ENCODE data around the gene FOXP1. TPM values are rescaled to one million over a fixed set of nuclear protein-coding genes. Genes with fewer than 3 reads are reported as not detected.
A peak's percentile ranks its signal among the peaks of the same experiment; 100 is the strongest.

FOXP1 gene
- polyA plus RNA-seq, 6 donors from 2014 or later, result 441 to 620 (median 523) TPM

GRCh38 chr3:71119171-71119570 is 464.4 kb downstream of the FOXP1 start:
- H3K36me3 Mint-ChIP-seq, result peaks cover 18 to 27% of the 10 kb centered on the region in 2 donors
- peak overlapping the region in 3 of 8 donors; percentile 8 to 18 (median 10) for H3K4me3 Mint-ChIP-seq

GRCh38 chr3:71118436-71118835 is 465.1 kb downstream of the FOXP1 start:
- no peaks in the 10 kb centered on the region for H3K9me3 Mint-ChIP-seq
- no peak overlapping the region for H3K4me3 Mint-ChIP-seq
- H3K4me1 Mint-ChIP-seq, result peaks cover 64 to 85% (median 79%) of the 10 kb centered on the region in 3 donors
- H3K27me3 Mint-ChIP-seq, result no peaks in the 10 kb centered on the region
- peak overlapping the region in 3 of 6 donors; percentile 73 to 92 (median 88) for H3K27ac Mint-ChIP-seq
- no peak for DNase-seq
- H3K36me3 Mint-ChIP-seq, result peaks cover 14 to 26% of the 10 kb centered on the region in 2 donors
- ATAC-seq (ENCODE audit: low read depth in 2 of 2), result peak in 1 of 2 donors; percentile 53

More at GRCh38 chr3:71119171-71119570, 464.4 kb downstream of the FOXP1 start:
- Mint-ChIP-seq H3K4me1 (peaks cover 64 to 85% (median 77%) of the 10 kb centered on the region in 3 donors), H3K9me3 (no peaks in the 10 kb centered on the region), H3K27ac (peak overlapping the region; percentile 46 to 92 (median 80)), H3K27me3 (no peaks in the 10 kb centered on the region)
- ATAC-seq (ENCODE audit: low read depth in 2 of 2), result no peak
- no peak for DNase-seq

- Mint-ChIP-seq H3K4me1 (peaks cover 56 to 79% (median 78%) of the 10 kb centered on the region in 3 donors), H3K27me3 (no peaks in the 10 kb centered on the region), H3K4me3 (peak overlapping the region in 4 of 8 donors; percentile 4 to 69 (median 60)), H3K36me3 (peaks cover 8 to 26% of the 10 kb centered on the region in 2 donors), H3K9me3 (no peaks in the 10 kb centered on the region), H3K27ac (peak overlapping the region; percentile 72 to 92 (median 84))
- DNase-seq (no peak), ATAC-seq (ENCODE audit: low read depth in 2 of 2) (peak; percentile 57 to 60)
Observed at GRCh38 chr3:71117572-71118247, 465.8 kb downstream of the FOXP1 start.

GRCh38 chr3:71114610-71115009 is 468.9 kb downstream of the FOXP1 start:
- Mint-ChIP-seq H3K27me3 (no peaks in the 10 kb centered on the region), H3K27ac (peak overlapping the region in 5 of 6 donors; percentile 2 to 62 (median 40)), H3K9me3 (no peaks in the 10 kb centered on the region), H3K4me1 (peaks cover 46 to 63% (median 56%) of the 10 kb centered on the region in 3 donors), H3K36me3 (peaks cover 24 to 38% of the 10 kb centered on the region in 2 donors), H3K4me3 (no peak overlapping the region)
- DNase-seq (no peak), ATAC-seq (ENCODE audit: low read depth in 2 of 2) (no peak)

GRCh38 chr3:71112576-71112975 is 471.0 kb downstream of the FOXP1 start:
- Mint-ChIP-seq H3K27ac (peak overlapping the region in 5 of 6 donors; percentile 42 to 73 (median 63)), H3K4me1 (peaks cover 39 to 63% (median 54%) of the 10 kb centered on the region in 3 donors), H3K4me3 (no peak overlapping the region), H3K9me3 (no peaks in the 10 kb centered on the region), H3K36me3 (peaks cover 23 to 39% of the 10 kb centered on the region in 2 donors), H3K27me3 (no peaks in the 10 kb centered on the region)
- ATAC-seq (ENCODE audit: low read depth in 2 of 2), result no peak
- DNase-seq, result no peak

- H3K36me3 Mint-ChIP-seq, result peaks cover 23 to 39% of the 10 kb centered on the region in 2 donors
- H3K4me1 Mint-ChIP-seq, result peaks cover 32 to 58% (median 47%) of the 10 kb centered on the region in 3 donors
- H3K27ac Mint-ChIP-seq, result peak overlapping the region in 5 of 6 donors; percentile 1 to 86 (median 69)
- no peak overlapping the region for H3K4me3 Mint-ChIP-seq
- H3K27me3 Mint-ChIP-seq, result no peaks in the 10 kb centered on the region
- H3K9me3 Mint-ChIP-seq, result no peaks in the 10 kb centered on the region
- DNase-seq, result no peak
- ATAC-seq (ENCODE audit: low read depth in 2 of 2), result no peak
Observed at GRCh38 chr3:71111784-71112440, 471.6 kb downstream of the FOXP1 start.

GRCh38 chr3:71110385-71111222 is 472.9 kb downstream of the FOXP1 start:
- H3K27me3 Mint-ChIP-seq, result no peaks in the 10 kb centered on the region
- ATAC-seq (ENCODE audit: low read depth in 2 of 2), result no peak
- H3K4me3 Mint-ChIP-seq, result no peak overlapping the region

GRCh38 chr3:71109977-71110285 is 473.6 kb downstream of the FOXP1 start:
- Mint-ChIP-seq H3K36me3 (peaks cover 23 to 36% of the 10 kb centered on the region in 2 donors), H3K9me3 (no peaks in the 10 kb centered on the region), H3K27ac (peak overlapping the region in 5 of 6 donors; percentile 24 to 88 (median 66)), H3K4me1 (peaks cover 40 to 49% (median 48%) of the 10 kb centered on the region in 3 donors), H3K27me3 (no peaks in the 10 kb centered on the region), H3K4me3 (peak overlapping the region in 1 of 8 donors; percentile 9)
- DNase-seq (no peak), ATAC-seq (ENCODE audit: low read depth in 2 of 2) (peak in 1 of 2 donors; percentile 37)

More at GRCh38 chr3:71110385-71111222, 472.9 kb downstream of the FOXP1 start:
- peaks cover 23 to 36% of the 10 kb centered on the region in 2 donors for H3K36me3 Mint-ChIP-seq
- no peaks in the 10 kb centered on the region for H3K9me3 Mint-ChIP-seq
- peak overlapping the region in 5 of 6 donors; percentile 61 to 88 (median 70) for H3K27ac Mint-ChIP-seq
- DNase-seq, result no peak
- H3K4me1 Mint-ChIP-seq, result peaks cover 35 to 51% (median 42%) of the 10 kb centered on the region in 3 donors

- no peak for DNase-seq
- Mint-ChIP-seq H3K4me3 (peak overlapping the region in 1 of 8 donors; percentile 9), H3K27ac (peak overlapping the region; percentile 26 to 81 (median 68)), H3K4me1 (peaks cover 38 to 51% (median 46%) of the 10 kb centered on the region in 3 donors), H3K27me3 (no peaks in the 10 kb centered on the region), H3K36me3 (peaks cover 23 to 36% of the 10 kb centered on the region in 2 donors), H3K9me3 (no peaks in the 10 kb centered on the region)
- peak in 1 of 2 donors; percentile 14 for ATAC-seq (ENCODE audit: low read depth in 2 of 2)
Observed at GRCh38 chr3:71109241-71109976, 474.1 kb downstream of the FOXP1 start.

- H3K9me3 Mint-ChIP-seq, result no peaks in the 10 kb centered on the region
- H3K4me3 Mint-ChIP-seq, result no peak overlapping the region
- H3K4me1 Mint-ChIP-seq, result peaks cover 38 to 53% (median 47%) of the 10 kb centered on the region in 3 donors
- H3K36me3 Mint-ChIP-seq, result peaks cover 23 to 28% of the 10 kb centered on the region in 2 donors
- H3K27ac Mint-ChIP-seq, result peak overlapping the region in 4 of 6 donors; percentile 9 to 73 (median 63)
- ATAC-seq (ENCODE audit: low read depth in 2 of 2) (no peak), DNase-seq (no peak)
- no peaks in the 10 kb centered on the region for H3K27me3 Mint-ChIP-seq
Observed at GRCh38 chr3:71107926-71108325, 475.6 kb downstream of the FOXP1 start.

GRCh38 chr3:71104976-71105375 is 478.6 kb downstream of the FOXP1 start:
- no peaks in the 10 kb centered on the region for H3K9me3 Mint-ChIP-seq
- DNase-seq, result no peak
- H3K36me3 Mint-ChIP-seq, result peaks cover 22 to 25% of the 10 kb centered on the region in 2 donors
- no peak for ATAC-seq (ENCODE audit: low read depth in 2 of 2)
- peak overlapping the region in 1 of 8 donors; percentile 31 for H3K4me3 Mint-ChIP-seq
- peak overlapping the region in 5 of 6 donors; percentile 1 to 73 (median 63) for H3K27ac Mint-ChIP-seq
- peaks cover 49 to 67% (median 67%) of the 10 kb centered on the region in 3 donors for H3K4me1 Mint-ChIP-seq
- H3K27me3 Mint-ChIP-seq, result no peaks in the 10 kb centered on the region

- Mint-ChIP-seq H3K27me3 (no peaks in the 10 kb centered on the region), H3K9me3 (no peaks in the 10 kb centered on the region)
Observed at GRCh38 chr3:71104556-71104955, 479.0 kb downstream of the FOXP1 start.

More at GRCh38 chr3:71104556-71104955, 479.0 kb downstream of the FOXP1 start:
- H3K27ac Mint-ChIP-seq, result peak overlapping the region in 4 of 6 donors; percentile 16 to 75 (median 69)
- H3K4me3 Mint-ChIP-seq, result no peak overlapping the region
- no peak for DNase-seq
- ATAC-seq (ENCODE audit: low read depth in 2 of 2), result no peak
- peaks cover 20 to 23% of the 10 kb centered on the region in 2 donors for H3K36me3 Mint-ChIP-seq
- peaks cover 50 to 67% (median 67%) of the 10 kb centered on the region in 3 donors for H3K4me1 Mint-ChIP-seq

Data from naive B cell (primary cell).